Measurements from ENCODE around the gene PPP1R1C.

- no peak for TF ChIP-seq CTCF (IDR thresholded peaks at IDR 0.05)
- TF ChIP-seq POLR2A (IDR thresholded peaks at IDR 0.05), result no peak
Observed at GRCh38 chr2:182047544-182047943, 61.9 kb downstream of the PPP1R1C start.

Measured in uterus (tissue), 2 donors.